ENCODE data around the gene GTF2F1. TPM values are rescaled to one million over a fixed set of nuclear protein-coding genes. Genes with fewer than 3 reads are reported as not detected.
A peak's percentile ranks its signal among the peaks of the same experiment; 100 is the strongest.

GTF2F1 gene
- total RNA-seq, 1 experiment from 2014 or later = 65.6 TPM

- no peak for TF ChIP-seq CTCF (IDR thresholded peaks at IDR 0.05; ENCODE audit: unreplicated experiment)
- no TSS peak for BruUV-seq (replicated peaks)
- Mint-ChIP-seq H3K9me3 (ENCODE audit: unreplicated experiment) (no peaks in the 10 kb centered on the region), H3K27me3 (ENCODE audit: insufficient read depth, unreplicated experiment) (no peaks in the 10 kb centered on the region), H3K4me3 (ENCODE audit: unreplicated experiment) (no peak overlapping the region), H3K27ac (ENCODE audit: low read depth, unreplicated experiment) (no peak overlapping the region), H3K4me1 (ENCODE audit: insufficient read depth, unreplicated experiment) (peaks cover 20% of the 10 kb centered on the region), H3K36me3 (ENCODE audit: insufficient read depth, unreplicated experiment) (peaks cover 9% of the 10 kb centered on the region)
- ChIA-PET POLR2A (interaction anchor here (0.6 kb wide), 1 partner anchor 36 kb away, joined by 3 read pairs; no protein-coding TSS in a partner anchor), CTCF (no interaction called here)
- no peak for DNase-seq (ENCODE audit: unreplicated experiment)
- intact Hi-C loops (cut with micrococcal nuclease) = no loop called here
These were observed 34.2 kb upstream of the GTF2F1 start for GRCh38 chr19:6427131-6427530.

- CTCF ChIA-PET = interaction anchor here (0.6 kb wide), 1 partner anchor 18 kb away, joined by 3 read pairs; no protein-coding TSS in a partner anchor
- H3K9me3 Mint-ChIP-seq (ENCODE audit: unreplicated experiment) = no peaks in the 10 kb centered on the region
- DNase-seq (ENCODE audit: unreplicated experiment) = peak; percentile 30
- peak overlapping the region; percentile 87 for H3K4me3 Mint-ChIP-seq (ENCODE audit: unreplicated experiment)
- H3K36me3 Mint-ChIP-seq (ENCODE audit: insufficient read depth, unreplicated experiment) = peaks cover 21% of the 10 kb centered on the region
- no peak for TF ChIP-seq CTCF (IDR thresholded peaks at IDR 0.05; ENCODE audit: unreplicated experiment)
- H3K27me3 Mint-ChIP-seq (ENCODE audit: insufficient read depth, unreplicated experiment) = no peaks in the 10 kb centered on the region
- H3K27ac Mint-ChIP-seq (ENCODE audit: low read depth, unreplicated experiment) = peak overlapping the region; percentile 98
- POLR2A ChIA-PET = interaction anchor here (0.6 to 2.7 kb wide), 10 partner anchors 8 to 706 kb away, joined by 3 to 9 read pairs (median 4); partner anchors contain the start of genes CATSPERD, CLPP, LONP1 and SLC25A23
- peaks cover 20% of the 10 kb centered on the region for H3K4me1 Mint-ChIP-seq (ENCODE audit: insufficient read depth, unreplicated experiment)
- intact Hi-C loops (cut with micrococcal nuclease) = no loop called here
- BruUV-seq (replicated peaks) = TSS peak; percentile 90
These were observed 33.0 kb upstream of the GTF2F1 start for GRCh38 chr19:6425732-6426620.

- DNase-seq (ENCODE audit: unreplicated experiment) = peak; percentile 100
- peak overlapping the region; percentile 98 for H3K27ac Mint-ChIP-seq (ENCODE audit: low read depth, unreplicated experiment)
- peak overlapping the region; percentile 87 for H3K4me3 Mint-ChIP-seq (ENCODE audit: unreplicated experiment)
- ChIA-PET POLR2A (interaction anchor here (0.6 to 2.7 kb wide), 20 partner anchors 9 to 1200 kb away, joined by 3 to 9 read pairs (median 4); partner anchors contain the start of genes ALKBH7, CATSPERD, CLPP and GTF2F1), CTCF (interaction anchor here (0.5 to 1.7 kb wide), 3 partner anchors 29 to 295 kb away, joined by 3 to 5 read pairs (median 3); partner anchors contain the start of gene C3)
- no peaks in the 10 kb centered on the region for H3K9me3 Mint-ChIP-seq (ENCODE audit: unreplicated experiment)
- BruUV-seq (replicated peaks) = no TSS peak
- H3K36me3 Mint-ChIP-seq (ENCODE audit: insufficient read depth, unreplicated experiment) = peaks cover 29% of the 10 kb centered on the region
- TF ChIP-seq CTCF (IDR thresholded peaks at IDR 0.05; ENCODE audit: unreplicated experiment) = no peak
- intact Hi-C loops (cut with micrococcal nuclease) = no loop called here
- no peaks in the 10 kb centered on the region for H3K27me3 Mint-ChIP-seq (ENCODE audit: insufficient read depth, unreplicated experiment)
- peaks cover 20% of the 10 kb centered on the region for H3K4me1 Mint-ChIP-seq (ENCODE audit: insufficient read depth, unreplicated experiment)
These were observed 32.2 kb upstream of the GTF2F1 start for GRCh38 chr19:6424939-6425731.

Measured in MCF 10A (cell line).